C4-2B (cell line): ENCODE measurements around the gene ATP2C1.

Source experiments
- CTCF ChIP-seq: fragments of 450-650 bp; conservative IDR thresholded peaks from 2 replicates; pipeline ENCODE4 v1.5.1; 2017; ENCODE audit warnings: mild to moderate bottlenecking
- ZFX ChIP-seq: fragments of 450-650 bp; IDR thresholded peaks from 2 replicates; pipeline ENCODE4 v1.6.1; 2017

GRCh38 chr3:130889416-130889946 is 4.4 kb upstream of the ATP2C1 start:
- no peak for TF ChIP-seq CTCF
- TF ChIP-seq ZFX: no peak
